Naive B cell (primary cell): ENCODE measurements around the gene ESYT3. TPM values are rescaled to one million over a fixed set of nuclear protein-coding genes. Genes with fewer than 3 reads are reported as not detected.
"Not testable (repeated sequence)": the region's sequence is repeated elsewhere in the genome, so short reads cannot be mapped to it uniquely, and the experiment has no call there.

Source experiments
- ATAC-seq, 2 donors: fragments of 150-1000 bp; cut with Tn5 transposase; 2 replicates each; pipeline ENCODE4 v1.10.0; 2021; ENCODE audit warnings: low read depth in 2 of 2, mild to moderate bottlenecking in 2 of 2, moderate library complexity in 2 of 2
- DNase-seq: peaks from one replicate; pipeline ENCODE4 v3.0.0; 2022
- H3K27ac Mint-ChIP-seq, 6 donors: one replicate each; pipeline ENCODE4 v1.8.0; 2020 to 2022; ENCODE audit warnings: mild to moderate bottlenecking in 6 of 6, mixed read lengths in 6 of 6, moderate library complexity in 5 of 6, inconsistent platforms in 2 of 6
- H3K27me3 Mint-ChIP-seq, 3 donors: one replicate each; pipeline ENCODE4 v1.8.0; 2021 to 2022; ENCODE audit warnings: mixed read lengths in 3 of 3, mild to moderate bottlenecking in 1 of 3
- H3K36me3 Mint-ChIP-seq, 2 donors: one replicate each; pipeline ENCODE4 v1.8.0; 2020 to 2022; ENCODE audit warnings: mixed read lengths in 2 of 2, inconsistent platforms in 1 of 2, mild to moderate bottlenecking in 1 of 2
- H3K4me1 Mint-ChIP-seq, 3 donors: one replicate each; pipeline ENCODE4 v1.8.0; 2020 to 2022; ENCODE audit warnings: mixed read lengths in 3 of 3, inconsistent platforms in 1 of 3, mild to moderate bottlenecking in 1 of 3, moderate library complexity in 1 of 3
- H3K4me3 Mint-ChIP-seq, 8 donors: one replicate each; pipeline ENCODE4 v1.8.0; 2020 to 2022; ENCODE audit warnings: mild to moderate bottlenecking in 8 of 8, mixed read lengths in 8 of 8, moderate library complexity in 8 of 8, inconsistent platforms in 2 of 8
- H3K9me3 Mint-ChIP-seq, 7 donors: one replicate each; pipeline ENCODE4 v1.8.0; 2020 to 2022; ENCODE audit warnings: mixed read lengths in 7 of 7, mild to moderate bottlenecking in 5 of 7, inconsistent platforms in 2 of 7, moderate library complexity in 1 of 7
- polyA plus RNA-seq, 6 donors: library from polyadenylated mRNA; unstranded; fragments of 300-500 nt; fragmentation: Illumina TruSeq; gene quantifications; one replicate each; pipeline ENCODE4 v1.2.3, GENCODE V29; 2021; ENCODE audit warnings: low read depth in 6 of 6

Gene ESYT3
- polyA plus RNA-seq, 6 donors from 2014 or later, result not detected

DNA sequence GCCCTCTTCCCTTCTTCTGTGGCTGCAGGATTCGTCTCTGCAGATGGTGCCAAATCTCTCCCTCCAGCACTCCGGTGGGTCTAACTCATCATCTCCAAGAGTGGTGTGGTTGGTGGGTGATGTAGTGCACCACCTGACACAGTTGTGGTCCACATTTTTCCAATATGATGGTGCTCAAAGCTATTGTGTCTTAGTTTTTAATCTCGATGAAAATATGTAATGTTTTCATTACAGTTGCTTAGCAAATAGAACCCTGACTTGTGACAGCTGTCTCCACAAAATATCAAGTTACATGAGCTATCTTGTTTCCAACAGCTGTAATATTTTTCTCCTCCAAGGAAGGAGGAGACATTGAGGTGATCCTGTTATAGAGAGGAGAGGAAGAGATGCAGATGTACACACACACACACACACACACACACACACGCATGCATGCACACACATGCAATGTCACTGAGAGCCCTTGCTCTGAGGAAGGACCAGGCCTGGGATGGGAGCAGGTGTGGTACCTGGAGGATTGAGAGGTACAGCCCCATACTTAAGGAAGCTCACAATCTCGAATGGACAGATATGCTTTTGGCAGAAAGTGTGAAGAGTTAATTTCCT lies 15.7 kb upstream of the ESYT3 start:
- peaks cover 0 to 6% (median 3%) of the 10 kb centered on the region in 7 donors for H3K9me3 Mint-ChIP-seq
- no peaks in the 10 kb centered on the region for H3K36me3 Mint-ChIP-seq
- no peak for DNase-seq
- no peaks in the 10 kb centered on the region for H3K4me1 Mint-ChIP-seq
- no peak overlapping the region for H3K4me3 Mint-ChIP-seq
- H3K27ac Mint-ChIP-seq, result no peak overlapping the region
- H3K27me3 Mint-ChIP-seq, result peaks cover 31 to 74% (median 57%) of the 10 kb centered on the region in 3 donors
- ATAC-seq, result no peak

DNA sequence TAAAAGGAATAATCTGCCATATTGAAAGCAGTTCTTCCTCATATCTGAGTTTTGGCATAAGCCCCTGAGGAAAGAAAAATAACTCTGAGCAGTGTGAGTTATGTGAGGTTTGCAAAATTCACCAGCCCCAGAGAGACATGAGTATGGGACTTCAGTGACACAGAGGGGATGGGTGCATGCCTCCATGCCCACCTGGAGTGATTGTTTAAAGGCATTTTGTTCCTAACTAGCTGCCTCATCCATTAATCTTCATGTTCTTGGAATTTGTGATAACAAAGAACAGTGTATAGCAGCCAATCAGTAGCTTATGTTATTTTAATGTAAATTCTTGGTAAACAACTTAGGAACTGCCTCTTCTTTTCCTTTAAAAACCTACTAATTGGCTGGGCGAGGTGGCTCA lies 11.1 kb upstream of the ESYT3 start:
- H3K27ac Mint-ChIP-seq, result no peak overlapping the region

GRCh38 chr3:138424323-138424722 lies 10.1 kb upstream of the ESYT3 start:
- Mint-ChIP-seq H3K27ac (peak overlapping the region in 1 of 6 donors; percentile 37), H3K9me3 (peaks cover 0 to 6% (median 3%) of the 10 kb centered on the region in 7 donors), H3K4me3 (peak overlapping the region in 1 of 8 donors; percentile 43), H3K27me3 (peaks cover 11 to 47% (median 14%) of the 10 kb centered on the region in 3 donors), H3K4me1 (no peaks in the 10 kb centered on the region), H3K36me3 (no peaks in the 10 kb centered on the region)
- ATAC-seq, result no peak
- no peak for DNase-seq

More for the DNA sequence above, 11.1 kb upstream of the ESYT3 start:
- H3K4me1 Mint-ChIP-seq, result no peaks in the 10 kb centered on the region
- ATAC-seq (no peak), DNase-seq (no peak)
- peaks cover 0 to 6% (median 3%) of the 10 kb centered on the region in 7 donors for H3K9me3 Mint-ChIP-seq
- no peaks in the 10 kb centered on the region for H3K36me3 Mint-ChIP-seq
- peaks cover 16 to 51% (median 21%) of the 10 kb centered on the region in 3 donors for H3K27me3 Mint-ChIP-seq
- no peak overlapping the region for H3K4me3 Mint-ChIP-seq

DNA sequence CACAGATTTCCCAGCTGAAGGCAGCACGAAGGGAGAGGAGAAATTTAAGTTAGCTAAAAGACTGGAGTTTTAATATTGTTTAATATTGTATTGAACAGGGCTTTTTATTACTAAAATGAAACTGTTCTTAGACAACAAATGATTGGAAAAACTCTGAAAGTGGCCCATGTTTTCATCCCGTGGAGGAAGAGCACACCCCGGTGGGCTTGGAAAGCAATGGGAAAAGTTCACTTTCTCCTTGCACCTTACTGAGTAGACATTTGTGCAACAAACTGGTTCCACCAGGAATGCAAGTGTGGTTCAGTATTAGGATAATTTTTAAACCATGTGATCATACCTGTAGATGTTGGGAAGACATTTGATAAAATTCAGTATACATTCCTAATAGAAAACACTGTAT lies 8.2 kb upstream of the ESYT3 start:
- no peak for DNase-seq
- Mint-ChIP-seq H3K4me1 (no peaks in the 10 kb centered on the region), H3K27me3 (peaks cover 4 to 44% (median 17%) of the 10 kb centered on the region in 3 donors), H3K36me3 (no peaks in the 10 kb centered on the region), H3K9me3 (peaks cover 0 to 3% (median 0%) of the 10 kb centered on the region in 7 donors), H3K27ac (no peak overlapping the region), H3K4me3 (no peak overlapping the region)
- no peak for ATAC-seq

DNA sequence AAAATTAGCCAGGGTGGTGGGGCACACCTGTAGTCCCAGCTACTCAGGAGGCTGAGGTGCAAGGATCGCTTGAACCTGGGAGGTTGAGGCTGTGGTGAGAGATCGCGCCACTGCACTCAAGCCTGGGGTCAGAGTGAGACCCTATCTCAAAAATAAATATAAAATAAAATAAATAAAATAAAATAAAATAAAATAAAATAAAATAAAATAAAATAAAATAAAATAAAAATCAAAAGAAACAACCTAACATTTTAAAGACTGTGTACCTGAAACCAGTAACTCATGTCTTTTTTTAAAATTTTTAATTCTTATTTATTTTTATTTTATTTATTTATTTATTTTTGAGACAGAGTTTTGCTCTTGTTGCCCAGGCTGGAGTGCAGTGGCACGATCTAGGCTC lies 7.7 kb upstream of the ESYT3 start:
- not testable (repeated sequence) for H3K27ac Mint-ChIP-seq, ATAC-seq, DNase-seq, H3K9me3 Mint-ChIP-seq, H3K36me3 Mint-ChIP-seq, H3K4me1 Mint-ChIP-seq, H3K4me3 Mint-ChIP-seq
- H3K27me3 Mint-ChIP-seq, result peaks cover 10 to 45% (median 17%) of the 10 kb centered on the region in 3 donors

DNA sequence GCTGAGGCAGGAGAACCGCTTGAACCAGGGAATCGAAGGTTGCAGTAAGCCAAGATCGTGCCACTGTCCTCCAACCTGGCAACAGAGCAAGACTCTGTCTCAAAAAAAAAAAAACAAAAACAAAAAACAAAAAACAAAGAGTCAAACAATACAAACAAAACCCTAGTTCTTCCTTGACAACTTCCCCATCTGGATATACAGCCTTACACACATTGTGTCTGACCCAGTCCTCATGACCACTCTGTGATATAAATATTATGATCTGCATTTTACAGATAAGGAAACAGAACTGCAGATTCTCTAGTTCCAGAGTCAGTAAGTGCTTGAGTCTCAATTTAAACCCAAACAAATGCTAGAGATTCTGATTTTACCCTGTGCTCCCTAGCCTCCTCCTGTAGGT lies 4.8 kb upstream of the ESYT3 start:
- H3K27ac Mint-ChIP-seq, result no peak overlapping the region
- ATAC-seq (no peak), DNase-seq (no peak)
- no peaks in the 10 kb centered on the region for H3K36me3 Mint-ChIP-seq
- no peak overlapping the region for H3K4me3 Mint-ChIP-seq
- H3K9me3 Mint-ChIP-seq, result peaks cover 0 to 5% (median 0%) of the 10 kb centered on the region in 7 donors
- H3K4me1 Mint-ChIP-seq, result peaks cover 2 to 11% (median 10%) of the 10 kb centered on the region in 3 donors
- peaks cover 33 to 57% (median 35%) of the 10 kb centered on the region in 3 donors for H3K27me3 Mint-ChIP-seq

GRCh38 chr3:138432576-138433240 lies 1.7 kb upstream of the ESYT3 start:
- Mint-ChIP-seq H3K4me1 (peaks cover 2 to 15% (median 11%) of the 10 kb centered on the region in 3 donors), H3K27me3 (peaks cover 47 to 74% (median 56%) of the 10 kb centered on the region in 3 donors), H3K9me3 (peaks cover 0 to 5% (median 0%) of the 10 kb centered on the region in 7 donors), H3K36me3 (no peaks in the 10 kb centered on the region), H3K27ac (no peak overlapping the region), H3K4me3 (peak overlapping the region in 2 of 8 donors; percentile 65 to 67)
- DNase-seq (no peak), ATAC-seq (no peak)

DNA sequence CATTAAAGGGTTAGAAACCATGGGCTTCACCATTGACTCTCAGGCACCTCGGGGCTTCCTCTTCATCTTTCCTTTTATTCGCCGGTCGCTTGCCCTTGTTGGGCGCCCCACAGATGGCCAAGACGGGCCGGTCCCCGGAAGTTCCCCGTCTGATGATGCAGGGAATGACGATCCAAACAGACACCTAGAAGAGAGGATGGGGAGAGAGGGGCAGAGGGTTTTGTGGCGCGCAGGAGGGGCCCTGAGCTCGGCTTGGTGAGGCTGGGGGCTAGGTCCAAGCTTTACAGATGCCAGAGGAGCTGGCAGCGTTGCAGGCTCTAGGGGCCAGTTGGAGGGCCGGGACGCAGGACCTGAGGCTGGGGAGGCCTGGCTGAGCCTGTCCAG lies 532 bp upstream of the ESYT3 start:
- Mint-ChIP-seq H3K27me3 (peaks cover 50 to 82% (median 64%) of the 10 kb centered on the region in 3 donors), H3K27ac (no peak overlapping the region), H3K9me3 (peaks cover 0 to 5% (median 0%) of the 10 kb centered on the region in 7 donors), H3K4me3 (peak overlapping the region in 6 of 8 donors; percentile 55 to 83 (median 67)), H3K36me3 (no peaks in the 10 kb centered on the region), H3K4me1 (peaks cover 2 to 15% (median 11%) of the 10 kb centered on the region in 3 donors)
- ATAC-seq (no peak), DNase-seq (no peak)

- no peak for DNase-seq
- H3K9me3 Mint-ChIP-seq, result peaks cover 0 to 5% (median 0%) of the 10 kb centered on the region in 7 donors
- no peaks in the 10 kb centered on the region for H3K36me3 Mint-ChIP-seq
- H3K27me3 Mint-ChIP-seq, result peaks cover 53 to 81% (median 72%) of the 10 kb centered on the region in 3 donors
- no peak for ATAC-seq
- no peak overlapping the region for H3K27ac Mint-ChIP-seq
- peaks cover 2 to 15% (median 11%) of the 10 kb centered on the region in 3 donors for H3K4me1 Mint-ChIP-seq
- H3K4me3 Mint-ChIP-seq, result peak overlapping the region in 6 of 8 donors; percentile 19 to 83 (median 56)
Measured at GRCh38 chr3:138434875-138435772, 708 bp downstream of the ESYT3 start.

- ATAC-seq, result no peak
- Mint-ChIP-seq H3K27ac (no peak overlapping the region), H3K4me1 (peaks cover 2 to 15% (median 11%) of the 10 kb centered on the region in 3 donors), H3K9me3 (peaks cover 0 to 5% (median 0%) of the 10 kb centered on the region in 7 donors), H3K36me3 (no peaks in the 10 kb centered on the region), H3K4me3 (peak overlapping the region in 7 of 8 donors; percentile 14 to 83 (median 65)), H3K27me3 (peaks cover 58 to 85% (median 79%) of the 10 kb centered on the region in 3 donors)
- DNase-seq, result no peak
Measured at GRCh38 chr3:138435840-138436239, 1.4 kb downstream of the ESYT3 start.

- no peak for DNase-seq
- Mint-ChIP-seq H3K36me3 (no peaks in the 10 kb centered on the region), H3K4me1 (peaks cover 2 to 15% (median 11%) of the 10 kb centered on the region in 3 donors), H3K4me3 (no peak overlapping the region), H3K27ac (no peak overlapping the region), H3K27me3 (peaks cover 46 to 72% (median 72%) of the 10 kb centered on the region in 3 donors), H3K9me3 (no peaks in the 10 kb centered on the region)
- no peak for ATAC-seq
Measured at GRCh38 chr3:138437281-138437680, 2.9 kb downstream of the ESYT3 start.

GRCh38 chr3:138438896-138439295 lies 4.5 kb downstream of the ESYT3 start:
- H3K9me3 Mint-ChIP-seq, result no peaks in the 10 kb centered on the region
- H3K4me1 Mint-ChIP-seq, result peaks cover 0 to 9% (median 8%) of the 10 kb centered on the region in 3 donors
- DNase-seq, result no peak
- H3K27ac Mint-ChIP-seq, result no peak overlapping the region
- H3K27me3 Mint-ChIP-seq, result peaks cover 38 to 72% (median 64%) of the 10 kb centered on the region in 3 donors
- no peaks in the 10 kb centered on the region for H3K36me3 Mint-ChIP-seq
- no peak for ATAC-seq
- no peak overlapping the region for H3K4me3 Mint-ChIP-seq

DNA sequence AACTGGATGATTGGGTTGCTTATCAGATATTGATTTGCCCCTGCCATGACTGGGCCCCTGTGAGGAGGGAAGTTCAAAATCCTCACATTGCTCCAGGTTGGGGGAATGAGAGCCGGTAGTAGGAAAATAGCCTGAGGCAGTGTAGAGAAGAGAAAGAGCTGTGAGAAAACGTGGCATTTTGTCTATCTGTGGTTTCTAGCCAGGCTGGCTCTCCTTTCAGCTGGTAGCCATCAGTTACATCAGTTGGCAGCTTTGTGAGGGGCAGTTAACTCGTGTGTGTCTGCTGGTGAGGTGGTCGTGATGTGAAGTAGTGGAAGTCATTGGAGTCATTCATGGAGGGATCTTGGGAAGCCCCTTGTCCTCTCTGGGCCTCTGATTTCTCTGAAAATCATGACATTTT lies 5.2 kb downstream of the ESYT3 start:
- no peaks in the 10 kb centered on the region for H3K36me3 Mint-ChIP-seq
- peaks cover 34 to 69% (median 61%) of the 10 kb centered on the region in 3 donors for H3K27me3 Mint-ChIP-seq
- peaks cover 0 to 4% (median 1%) of the 10 kb centered on the region in 3 donors for H3K4me1 Mint-ChIP-seq
- no peak overlapping the region for H3K4me3 Mint-ChIP-seq
- H3K27ac Mint-ChIP-seq, result no peak overlapping the region
- no peaks in the 10 kb centered on the region for H3K9me3 Mint-ChIP-seq
- ATAC-seq (no peak), DNase-seq (no peak)
